Measurements from ENCODE around the gene EGFR. TPM values are rescaled to one million over a fixed set of nuclear protein-coding genes. Genes with fewer than 3 reads are reported as not detected.

Gene EGFR
- total and polyA plus RNA-seq, 2 experiments from 2014 or later, result 0.51 to 0.57 TPM

DNA sequence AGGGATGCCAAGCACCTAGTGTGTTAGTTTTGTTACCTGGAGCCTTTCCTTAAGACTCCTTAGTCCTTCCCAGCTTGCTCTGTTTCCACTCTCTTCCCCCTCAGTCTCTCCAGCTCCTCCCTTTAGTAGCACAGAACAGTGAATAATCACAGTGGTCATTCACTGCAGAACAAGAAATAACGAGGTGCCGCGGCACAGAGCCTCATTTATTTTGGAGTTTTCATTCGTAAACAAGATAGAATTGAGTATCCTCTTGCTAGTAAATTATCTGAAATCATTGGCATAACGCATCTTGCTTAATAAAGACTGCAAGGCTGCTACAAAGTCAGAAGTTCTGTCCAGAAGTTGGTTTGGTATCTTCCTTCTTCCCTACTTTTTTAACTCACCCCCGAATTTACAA is 217.0 kb downstream of the EGFR start:
- Histone ChIP-seq H3K27ac (no peak overlapping the region), H3K4me1 (ENCODE audit: low read depth) (no peaks in the 10 kb centered on the region), H3K36me3 (no peaks in the 10 kb centered on the region), H3K4me3 (no peak overlapping the region), H3K27me3 (no peaks in the 10 kb centered on the region), H3K9me3 (ENCODE audit: low read depth) (no peaks in the 10 kb centered on the region)
- TF ChIP-seq, protein P1, sequence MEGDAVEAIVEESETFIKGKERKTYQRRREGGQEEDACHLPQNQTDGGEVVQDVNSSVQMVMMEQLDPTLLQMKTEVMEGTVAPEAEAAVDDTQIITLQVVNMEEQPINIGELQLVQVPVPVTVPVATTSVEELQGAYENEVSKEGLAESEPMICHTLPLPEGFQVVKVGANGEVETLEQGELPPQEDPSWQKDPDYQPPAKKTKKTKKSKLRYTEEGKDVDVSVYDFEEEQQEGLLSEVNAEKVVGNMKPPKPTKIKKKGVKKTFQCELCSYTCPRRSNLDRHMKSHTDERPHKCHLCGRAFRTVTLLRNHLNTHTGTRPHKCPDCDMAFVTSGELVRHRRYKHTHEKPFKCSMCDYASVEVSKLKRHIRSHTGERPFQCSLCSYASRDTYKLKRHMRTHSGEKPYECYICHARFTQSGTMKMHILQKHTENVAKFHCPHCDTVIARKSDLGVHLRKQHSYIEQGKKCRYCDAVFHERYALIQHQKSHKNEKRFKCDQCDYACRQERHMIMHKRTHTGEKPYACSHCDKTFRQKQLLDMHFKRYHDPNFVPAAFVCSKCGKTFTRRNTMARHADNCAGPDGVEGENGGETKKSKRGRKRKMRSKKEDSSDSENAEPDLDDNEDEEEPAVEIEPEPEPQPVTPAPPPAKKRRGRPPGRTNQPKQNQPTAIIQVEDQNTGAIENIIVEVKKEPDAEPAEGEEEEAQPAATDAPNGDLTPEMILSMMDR (IDR thresholded peaks at IDR 0.05; ENCODE audit: low read depth, low read length), result no peak
- no peak for DNase-seq (ENCODE audit: low read depth in 1 of 2, low spot score in 1 of 2)

DNA sequence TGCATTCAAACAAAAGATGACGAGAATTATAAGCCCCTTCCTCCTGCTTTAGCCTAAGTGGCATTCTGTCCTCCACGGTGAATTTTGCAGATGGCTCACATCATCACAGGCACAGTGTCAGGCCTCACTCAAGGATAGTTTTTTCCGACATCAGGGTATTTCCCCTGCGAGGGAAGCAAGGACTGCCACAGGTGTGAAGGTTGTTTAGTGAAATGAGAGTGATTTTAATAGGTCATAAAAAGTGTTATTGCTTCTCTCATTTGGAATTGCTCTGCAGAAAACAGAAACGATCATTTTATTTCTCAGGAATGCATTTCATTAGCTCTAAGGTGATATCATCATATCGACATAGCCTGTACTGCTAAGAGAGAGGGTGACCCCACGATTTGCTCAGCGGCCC is 217.7 kb downstream of the EGFR start:
- Histone ChIP-seq H3K9me3 (ENCODE audit: low read depth) (no peaks in the 10 kb centered on the region), H3K4me1 (ENCODE audit: low read depth) (no peaks in the 10 kb centered on the region), H3K27me3 (no peaks in the 10 kb centered on the region), H3K36me3 (no peaks in the 10 kb centered on the region), H3K4me3 (no peak overlapping the region), H3K27ac (no peak overlapping the region)
- TF ChIP-seq, protein P1 (IDR thresholded peaks at IDR 0.05; ENCODE audit: low read depth, low read length), result no peak
- no peak for DNase-seq (ENCODE audit: low read depth in 1 of 2, low spot score in 1 of 2)

DNA sequence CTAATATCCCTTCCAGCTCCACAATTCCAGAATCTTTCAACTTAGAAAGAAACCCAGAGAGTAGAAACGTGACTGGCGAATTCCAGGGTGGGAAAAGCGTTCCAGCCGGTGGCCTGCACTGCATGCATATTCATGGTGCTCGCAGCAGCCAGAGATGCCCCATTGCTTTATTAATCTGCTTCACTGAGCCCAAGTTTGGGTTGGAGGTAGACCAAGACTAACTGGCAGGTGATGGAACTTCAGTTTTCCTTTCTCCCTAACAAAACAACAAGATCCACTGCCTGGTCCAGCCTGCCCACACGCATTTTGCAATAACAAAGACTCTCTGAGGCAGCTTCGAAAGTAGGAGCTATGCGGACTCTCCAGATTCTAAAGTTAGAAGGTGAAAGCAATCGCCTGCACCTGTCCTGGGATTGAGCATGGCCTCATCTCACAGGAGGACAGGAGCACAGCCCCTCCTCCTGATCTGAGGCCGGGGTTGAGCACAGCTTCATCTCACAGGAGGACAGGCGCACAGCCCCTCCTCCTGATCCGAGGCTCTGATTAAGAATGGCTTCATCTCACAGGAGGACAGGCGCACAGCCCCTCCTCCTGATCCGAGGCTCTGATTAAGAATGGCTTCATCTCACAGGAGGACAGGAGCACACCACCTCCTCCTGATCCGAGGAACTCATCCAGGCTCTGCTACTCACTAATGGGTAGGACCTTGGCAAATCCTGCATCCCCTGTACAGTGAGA is 218.5 kb downstream of the EGFR start:
- H3K36me3 ChIP-seq, result no peaks in the 10 kb centered on the region
- no peaks in the 10 kb centered on the region for H3K27me3 ChIP-seq
- H3K4me3 ChIP-seq, result no peak overlapping the region
- no peaks in the 10 kb centered on the region for H3K9me3 ChIP-seq (ENCODE audit: low read depth)
- H3K4me1 ChIP-seq (ENCODE audit: low read depth), result no peaks in the 10 kb centered on the region
- TF ChIP-seq, protein P1 (IDR thresholded peaks at IDR 0.05; ENCODE audit: low read depth, low read length), result no peak
- no peak overlapping the region for H3K27ac ChIP-seq
- DNase-seq (ENCODE audit: low read depth in 1 of 2, low spot score in 1 of 2), result no peak

DNA sequence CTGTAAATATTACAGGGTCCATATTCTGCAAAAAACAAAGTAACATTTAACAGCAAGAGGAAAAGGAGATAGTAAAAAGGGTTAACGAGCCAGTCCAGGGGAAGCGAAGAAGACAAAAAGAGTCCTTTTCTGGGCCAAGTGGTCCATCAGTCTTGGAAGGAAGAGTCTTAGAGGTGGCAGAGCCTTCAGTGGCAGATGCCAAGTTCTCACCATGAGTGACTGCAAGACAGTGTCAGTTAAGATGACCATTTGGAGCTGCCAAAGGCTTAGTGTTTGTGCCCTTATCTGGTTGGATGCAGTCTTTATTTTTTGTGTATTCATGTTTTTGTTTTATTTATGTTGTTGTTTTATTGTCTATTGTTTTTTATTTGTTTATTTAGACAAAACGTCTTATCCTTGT is 220.6 kb downstream of the EGFR start:
- Histone ChIP-seq H3K27me3 (no peaks in the 10 kb centered on the region), H3K36me3 (no peaks in the 10 kb centered on the region), H3K4me1 (ENCODE audit: low read depth) (no peaks in the 10 kb centered on the region), H3K9me3 (ENCODE audit: low read depth) (no peaks in the 10 kb centered on the region), H3K27ac (no peak overlapping the region), H3K4me3 (no peak overlapping the region)
- TF ChIP-seq, protein P1 (IDR thresholded peaks at IDR 0.05; ENCODE audit: low read depth, low read length), result no peak
- no peak for DNase-seq (ENCODE audit: low read depth in 1 of 2, low spot score in 1 of 2)

DNA sequence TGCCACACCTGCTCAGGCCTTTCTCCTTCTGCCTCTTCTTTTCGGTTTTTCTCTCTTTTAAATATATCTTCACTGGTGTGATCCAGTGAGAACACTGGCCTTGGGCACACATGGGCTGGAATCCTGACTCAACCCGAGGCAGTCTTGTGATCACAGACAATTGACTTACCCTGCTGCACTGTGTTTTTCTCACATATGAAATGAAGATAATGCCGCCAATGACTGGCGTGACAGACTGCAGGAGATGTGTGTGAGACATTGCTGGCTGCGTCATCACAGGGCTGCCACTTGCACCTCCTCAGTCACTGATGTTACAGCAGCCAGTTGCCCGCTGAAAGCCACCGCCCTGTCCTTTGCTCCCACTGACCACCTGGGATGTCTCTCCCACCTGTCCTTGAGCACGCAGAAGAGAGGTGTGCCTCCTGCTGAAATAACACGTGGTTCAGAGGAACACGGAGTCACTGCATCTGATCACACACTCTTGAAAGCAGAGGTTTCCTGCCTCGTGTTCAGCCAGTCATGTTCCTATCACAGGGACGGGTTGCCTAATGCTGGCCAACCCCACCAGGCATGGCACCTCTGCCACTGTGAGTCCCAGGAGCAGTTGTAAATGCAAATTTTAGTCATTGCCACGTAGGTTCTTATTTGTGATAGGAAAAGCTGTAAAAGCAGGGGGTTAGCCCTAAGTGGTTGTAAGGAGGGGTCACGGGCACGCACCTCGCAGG is 221.8 kb downstream of the EGFR start:
- TF ChIP-seq, protein P1 (IDR thresholded peaks at IDR 0.05; ENCODE audit: low read depth, low read length), result no peak
- Histone ChIP-seq H3K27ac (no peak overlapping the region), H3K27me3 (no peaks in the 10 kb centered on the region), H3K36me3 (no peaks in the 10 kb centered on the region), H3K4me3 (no peak overlapping the region), H3K4me1 (ENCODE audit: low read depth) (no peaks in the 10 kb centered on the region), H3K9me3 (ENCODE audit: low read depth) (no peaks in the 10 kb centered on the region)
- DNase-seq (ENCODE audit: low read depth in 1 of 2, low spot score in 1 of 2), result no peak

All from cardiac muscle cell (in vitro differentiated cells and primary cell).